Measurements from ENCODE around the gene SSTR5. TPM values are rescaled to one million over a fixed set of nuclear protein-coding genes. Genes with fewer than 3 reads are reported as not detected.

Gene SSTR5
- total RNA-seq, 1 donor from 2014 or later: 0.43 TPM

GRCh38 chr16:1058216-1058615 lies 14.3 kb upstream of the SSTR5 start:
- H3K4me1 Mint-ChIP-seq (ENCODE audit: unreplicated experiment): no peaks in the 10 kb centered on the region
- H3K9me3 Mint-ChIP-seq: peaks cover 5% of the 10 kb centered on the region
- H3K27me3 Mint-ChIP-seq: no peaks in the 10 kb centered on the region
- no peak overlapping the region for H3K27ac Mint-ChIP-seq
- no peak for TF ChIP-seq CTCF (conservative IDR thresholded peaks at IDR 0.05)
- no peaks in the 10 kb centered on the region for H3K36me3 Mint-ChIP-seq
- DNase-seq (ENCODE audit: extremely low spot score, unreplicated experiment): no peak
- no peak overlapping the region for H3K4me3 Mint-ChIP-seq

- H3K4me3 Mint-ChIP-seq: no peak overlapping the region
- no peak for DNase-seq (ENCODE audit: extremely low spot score, unreplicated experiment)
- H3K36me3 Mint-ChIP-seq: no peaks in the 10 kb centered on the region
- H3K27me3 Mint-ChIP-seq: peaks cover 3% of the 10 kb centered on the region
- TF ChIP-seq CTCF (conservative IDR thresholded peaks at IDR 0.05): no peak
- no peaks in the 10 kb centered on the region for H3K4me1 Mint-ChIP-seq (ENCODE audit: unreplicated experiment)
- peaks cover 5% of the 10 kb centered on the region for H3K9me3 Mint-ChIP-seq
- H3K27ac Mint-ChIP-seq: no peak overlapping the region
Observed at GRCh38 chr16:1059310-1059709, 13.2 kb upstream of the SSTR5 start.

GRCh38 chr16:1060416-1061340 lies 11.9 kb upstream of the SSTR5 start:
- Mint-ChIP-seq H3K27ac (no peak overlapping the region), H3K9me3 (peaks cover 5% of the 10 kb centered on the region), H3K4me3 (no peak overlapping the region), H3K27me3 (peaks cover 8% of the 10 kb centered on the region), H3K36me3 (no peaks in the 10 kb centered on the region), H3K4me1 (ENCODE audit: unreplicated experiment) (no peaks in the 10 kb centered on the region)
- TF ChIP-seq CTCF (conservative IDR thresholded peaks at IDR 0.05): no peak
- no peak for DNase-seq (ENCODE audit: extremely low spot score, unreplicated experiment)

- Mint-ChIP-seq H3K27ac (no peak overlapping the region), H3K4me1 (ENCODE audit: unreplicated experiment) (no peaks in the 10 kb centered on the region), H3K36me3 (no peaks in the 10 kb centered on the region), H3K27me3 (peaks cover 10% of the 10 kb centered on the region), H3K9me3 (peaks cover 5% of the 10 kb centered on the region), H3K4me3 (no peak overlapping the region)
- DNase-seq (ENCODE audit: extremely low spot score, unreplicated experiment): no peak
- no peak for TF ChIP-seq CTCF (conservative IDR thresholded peaks at IDR 0.05)
Observed at GRCh38 chr16:1061769-1062505, 10.6 kb upstream of the SSTR5 start.

DNA sequence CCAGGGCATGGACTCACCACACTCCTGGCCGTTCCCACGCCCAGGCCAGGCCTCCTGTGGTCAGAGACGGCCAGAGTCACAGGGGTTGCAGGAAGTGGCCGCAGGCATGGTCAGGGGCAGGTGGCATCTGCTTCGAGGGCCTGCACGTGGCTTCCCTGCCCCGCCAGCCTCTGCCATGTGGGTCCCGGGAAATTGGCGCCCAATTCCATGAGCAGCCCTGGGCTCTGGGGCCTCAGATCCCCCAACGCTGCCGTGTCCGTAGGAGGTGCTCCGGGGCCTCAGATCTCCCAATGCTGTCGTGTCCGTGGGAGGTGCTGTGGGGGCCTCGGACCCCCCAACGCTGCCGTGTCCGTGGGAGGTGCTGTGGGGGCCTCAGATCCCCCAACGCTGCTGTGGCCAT lies 9.7 kb upstream of the SSTR5 start:
- H3K27ac Mint-ChIP-seq: no peak overlapping the region
- no peak for TF ChIP-seq CTCF (conservative IDR thresholded peaks at IDR 0.05)
- H3K4me1 Mint-ChIP-seq (ENCODE audit: unreplicated experiment): no peaks in the 10 kb centered on the region

More for the DNA sequence above, 9.7 kb upstream of the SSTR5 start:
- Mint-ChIP-seq H3K9me3 (peaks cover 5% of the 10 kb centered on the region), H3K36me3 (no peaks in the 10 kb centered on the region), H3K4me3 (no peak overlapping the region), H3K27me3 (peaks cover 17% of the 10 kb centered on the region)
- no peak for DNase-seq (ENCODE audit: extremely low spot score, unreplicated experiment)

Measured in type B pancreatic cell (in vitro differentiated cells).